D721Med (cell line): ENCODE results near the gene PDE8B.

Experiments used
- DNase-seq: peaks from one replicate; pipeline ENCODE4 v3.0.0; 2011; ENCODE audit warnings: low spot score; ENCODE audit not compliant: insufficient read length
- FAIRE-seq: peaks from 2 replicates; lab custom pipeline; 2011; peaks lifted over from hg19 to GRCh38; lab: Jason Lieb, UNC
- TF ChIP-seq, protein P1 (sequence below): IDR thresholded peaks from 2 replicates; pipeline ENCODE4 v1.5.1; 2012; ENCODE audit warnings: mild to moderate bottlenecking, control low read depth; ENCODE audit not compliant: insufficient read depth; ENCODE audit errors: missing control alignments

PDE8B gene

DNA sequence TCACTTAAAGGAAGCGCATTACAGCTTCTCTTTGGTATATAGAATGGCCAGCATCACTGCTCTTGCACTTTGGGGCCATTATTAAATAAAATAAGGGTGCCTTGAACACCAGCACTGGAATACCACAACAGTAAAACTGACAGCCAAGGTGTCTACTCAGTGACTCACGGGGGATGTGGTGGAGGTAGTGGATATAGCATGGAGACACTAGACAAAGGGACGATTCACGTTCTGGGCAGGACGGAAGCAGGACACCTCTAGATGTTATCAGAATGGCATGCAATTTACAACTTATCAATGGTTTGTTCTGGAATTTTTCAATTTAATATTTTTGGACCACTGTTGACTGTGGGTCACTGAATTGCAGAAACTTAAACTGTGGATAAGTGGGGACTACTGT, 32.9 kb upstream of the PDE8B start:
- FAIRE-seq, result no peak

DNA sequence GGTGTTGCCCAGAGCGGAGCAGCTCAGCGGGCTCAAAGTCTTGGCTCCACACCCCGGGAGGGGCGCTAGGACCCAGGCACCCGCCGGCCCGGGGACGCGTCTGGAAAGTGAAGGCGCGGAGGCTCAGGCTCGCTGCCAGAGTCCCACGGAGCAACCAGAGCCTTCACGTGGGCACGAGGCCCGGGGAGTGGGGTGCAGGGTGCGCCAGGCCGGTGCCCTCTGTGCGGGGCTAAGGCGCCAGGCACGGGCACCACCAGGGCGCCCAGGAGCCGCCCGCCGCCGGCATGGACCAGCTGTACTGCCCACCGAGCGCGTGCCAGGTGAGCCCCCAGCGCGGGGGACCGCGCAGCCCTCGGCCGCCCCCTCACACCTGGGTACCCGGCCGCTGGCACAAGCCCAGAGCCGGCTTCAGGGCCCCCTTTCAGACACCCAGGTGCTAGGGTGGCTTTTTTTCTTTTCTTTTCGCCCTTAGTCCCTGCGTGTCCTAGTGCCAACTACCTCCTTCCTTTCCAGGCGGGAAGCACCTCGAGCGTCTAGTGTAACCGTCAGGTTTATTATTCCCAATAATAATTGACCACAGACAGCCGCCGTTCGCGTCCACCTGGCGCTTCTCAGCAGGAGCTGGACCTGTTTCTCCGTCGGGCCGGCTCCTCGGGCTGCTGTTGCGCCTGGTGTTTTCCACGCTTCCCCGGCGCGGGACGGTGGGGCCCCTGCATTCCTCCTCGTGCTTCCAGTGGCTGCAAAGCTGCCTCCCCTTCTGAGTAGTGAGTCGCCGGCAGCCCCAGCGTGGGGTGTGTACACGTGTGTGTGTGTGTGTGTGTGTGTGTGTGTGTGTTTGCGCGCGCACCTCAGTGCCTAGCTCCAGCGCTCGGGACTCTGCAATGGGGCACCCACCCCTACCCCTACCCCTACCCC, 30.1 kb upstream of the PDE8B start:
- DNase-seq (no peak), FAIRE-seq (no peak)
- TF ChIP-seq, protein P1, sequence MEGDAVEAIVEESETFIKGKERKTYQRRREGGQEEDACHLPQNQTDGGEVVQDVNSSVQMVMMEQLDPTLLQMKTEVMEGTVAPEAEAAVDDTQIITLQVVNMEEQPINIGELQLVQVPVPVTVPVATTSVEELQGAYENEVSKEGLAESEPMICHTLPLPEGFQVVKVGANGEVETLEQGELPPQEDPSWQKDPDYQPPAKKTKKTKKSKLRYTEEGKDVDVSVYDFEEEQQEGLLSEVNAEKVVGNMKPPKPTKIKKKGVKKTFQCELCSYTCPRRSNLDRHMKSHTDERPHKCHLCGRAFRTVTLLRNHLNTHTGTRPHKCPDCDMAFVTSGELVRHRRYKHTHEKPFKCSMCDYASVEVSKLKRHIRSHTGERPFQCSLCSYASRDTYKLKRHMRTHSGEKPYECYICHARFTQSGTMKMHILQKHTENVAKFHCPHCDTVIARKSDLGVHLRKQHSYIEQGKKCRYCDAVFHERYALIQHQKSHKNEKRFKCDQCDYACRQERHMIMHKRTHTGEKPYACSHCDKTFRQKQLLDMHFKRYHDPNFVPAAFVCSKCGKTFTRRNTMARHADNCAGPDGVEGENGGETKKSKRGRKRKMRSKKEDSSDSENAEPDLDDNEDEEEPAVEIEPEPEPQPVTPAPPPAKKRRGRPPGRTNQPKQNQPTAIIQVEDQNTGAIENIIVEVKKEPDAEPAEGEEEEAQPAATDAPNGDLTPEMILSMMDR, result no peak

More for the DNA sequence above, 32.9 kb upstream of the PDE8B start:
- no peak for DNase-seq
- TF ChIP-seq, protein P1, result no peak

- TF ChIP-seq, protein P1, result no peak
These were observed 29.3 kb upstream of the PDE8B start for GRCh38 chr5:77181173-77181572.

GRCh38 chr5:77181596-77182304, 28.7 kb upstream of the PDE8B start:
- TF ChIP-seq, protein P1, result no peak
- FAIRE-seq (no peak), DNase-seq (no peak)

More at GRCh38 chr5:77181173-77181572, 29.3 kb upstream of the PDE8B start:
- no peak for DNase-seq
- no peak for FAIRE-seq

- no peak for DNase-seq
- TF ChIP-seq, protein P1, result no peak
- FAIRE-seq, result no peak
These were observed 28.1 kb upstream of the PDE8B start for GRCh38 chr5:77182367-77182766.

DNA sequence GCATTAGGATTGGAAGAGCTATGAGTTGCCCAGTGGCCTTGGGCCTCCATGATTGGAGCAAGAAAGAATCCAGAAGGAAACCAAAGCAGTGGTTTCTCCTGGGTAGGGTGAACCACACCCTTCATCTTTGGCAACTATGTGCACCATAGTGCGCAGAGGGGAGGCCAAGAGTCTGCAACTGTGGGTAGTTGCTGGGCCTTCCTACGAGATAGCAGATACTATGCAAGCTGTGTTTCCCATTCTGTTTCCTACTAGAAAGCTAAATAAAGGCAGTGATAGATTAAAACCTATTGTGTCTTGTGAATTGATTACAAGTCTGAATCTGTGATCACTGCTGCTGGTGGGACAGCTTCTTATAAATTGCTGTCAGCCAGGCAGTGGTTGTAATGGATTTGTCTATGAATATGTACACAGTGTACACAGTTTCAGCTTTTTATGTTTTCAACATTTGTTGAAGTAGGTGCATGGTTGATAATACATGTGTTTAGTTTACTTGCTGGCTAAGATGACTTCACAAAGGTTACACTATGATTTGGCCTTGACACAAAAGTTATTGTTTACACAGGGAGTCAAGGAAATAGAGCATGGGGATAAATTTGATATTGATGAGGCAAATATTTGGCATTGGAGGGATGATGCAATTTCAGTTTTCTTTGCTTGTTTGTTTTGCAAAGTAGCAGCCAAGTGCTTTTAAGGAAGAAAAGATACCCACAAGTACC, 23.7 kb upstream of the PDE8B start:
- TF ChIP-seq, protein P1, result no peak
- no peak for DNase-seq
- FAIRE-seq, result no peak
